Suprapubic skin (tissue), 3 donors: ENCODE measurements around the gene P2RX6.

Experiments used
- POLR2A ChIP-seq, 2 donors: fragments of 450-650 bp; IDR thresholded peaks; one replicate each; pipeline ENCODE4 v1.6.1; 2017; ENCODE audit warnings: antibody characterized with exemption in 2 of 2, mild to moderate bottlenecking in 2 of 2, moderate library complexity in 2 of 2
- TF ChIP-seq, protein P1 (sequence below), 2 donors: fragments of 200-600 bp in 1 of 2; fragments of 450-650 bp in 1 of 2; sonication (generic) in 1 of 2; IDR thresholded peaks; one replicate each; pipeline ENCODE4 v1.5.1; 2016 to 2019; ENCODE audit warnings: antibody characterized with exemption in 2 of 2, mild to moderate bottlenecking in 1 of 2, moderate library complexity in 1 of 2

- TF ChIP-seq, protein P1, sequence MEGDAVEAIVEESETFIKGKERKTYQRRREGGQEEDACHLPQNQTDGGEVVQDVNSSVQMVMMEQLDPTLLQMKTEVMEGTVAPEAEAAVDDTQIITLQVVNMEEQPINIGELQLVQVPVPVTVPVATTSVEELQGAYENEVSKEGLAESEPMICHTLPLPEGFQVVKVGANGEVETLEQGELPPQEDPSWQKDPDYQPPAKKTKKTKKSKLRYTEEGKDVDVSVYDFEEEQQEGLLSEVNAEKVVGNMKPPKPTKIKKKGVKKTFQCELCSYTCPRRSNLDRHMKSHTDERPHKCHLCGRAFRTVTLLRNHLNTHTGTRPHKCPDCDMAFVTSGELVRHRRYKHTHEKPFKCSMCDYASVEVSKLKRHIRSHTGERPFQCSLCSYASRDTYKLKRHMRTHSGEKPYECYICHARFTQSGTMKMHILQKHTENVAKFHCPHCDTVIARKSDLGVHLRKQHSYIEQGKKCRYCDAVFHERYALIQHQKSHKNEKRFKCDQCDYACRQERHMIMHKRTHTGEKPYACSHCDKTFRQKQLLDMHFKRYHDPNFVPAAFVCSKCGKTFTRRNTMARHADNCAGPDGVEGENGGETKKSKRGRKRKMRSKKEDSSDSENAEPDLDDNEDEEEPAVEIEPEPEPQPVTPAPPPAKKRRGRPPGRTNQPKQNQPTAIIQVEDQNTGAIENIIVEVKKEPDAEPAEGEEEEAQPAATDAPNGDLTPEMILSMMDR (IDR thresholded peaks at IDR 0.05): no peak
- TF ChIP-seq POLR2A (IDR thresholded peaks at IDR 0.05): no peak
Observed at GRCh38 chr22:20994128-20994901, 20.6 kb upstream of the P2RX6 start.
